Esophagus muscularis mucosa (tissue), 3 donors: ENCODE data around the gene LYPD1.

Experiments used
- CTCF ChIP-seq, 3 experiments: fragments of 200-600 bp in 2 of 3; fragments of 450-650 bp in 1 of 3; sonication (generic) in 2 of 3; IDR thresholded peaks; one replicate each; pipeline ENCODE4 v1.5.1; 2017 to 2019; ENCODE audit warnings: antibody characterized with exemption in 3 of 3, mild to moderate bottlenecking in 2 of 3, moderate library complexity in 1 of 3
- POLR2A ChIP-seq: fragments of 450-650 bp; IDR thresholded peaks from one replicate; pipeline ENCODE4 v1.6.1; 2017; ENCODE audit warnings: antibody characterized with exemption, moderate library complexity, mild to moderate bottlenecking, low read depth

- TF ChIP-seq CTCF (IDR thresholded peaks at IDR 0.05) (no peak), POLR2A (no peak)
Observed at GRCh38 chr2:132633635-132634034, 36.4 kb downstream of the LYPD1 start.
